HG02763 (cell line): Measurements from ENCODE around the gene FHIT.

Source experiments
- ATAC-seq: cut with Tn5 transposase; IDR thresholded peaks from one replicate; pipeline ENCODE4 v1.9.1; 2021; ENCODE audit warnings: mild to moderate bottlenecking, moderate library complexity; ENCODE audit not compliant: unreplicated experiment

FHIT gene

DNA sequence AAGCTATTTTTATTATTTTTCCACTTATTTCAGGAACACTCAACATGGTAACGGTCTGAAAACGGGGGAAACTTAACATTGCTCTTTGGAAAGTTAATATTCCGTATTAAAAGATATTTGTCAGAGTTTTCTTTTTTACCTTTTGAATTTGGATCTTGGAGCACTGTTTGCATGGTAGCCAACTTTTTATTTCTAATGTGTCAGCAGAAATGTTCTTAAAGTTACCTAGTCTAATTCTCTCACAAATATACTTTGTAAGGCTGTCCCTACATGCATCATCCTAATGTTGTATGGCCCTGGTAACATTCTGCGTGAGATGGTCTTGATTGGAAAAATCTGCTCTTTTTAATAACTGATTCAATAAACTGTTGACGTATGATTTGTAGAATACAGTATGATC is 719.5 kb downstream of the FHIT start:
- ATAC-seq, result no peak

GRCh38 chr3:60528651-60529050 is 722.6 kb downstream of the FHIT start:
- ATAC-seq, result no peak

DNA sequence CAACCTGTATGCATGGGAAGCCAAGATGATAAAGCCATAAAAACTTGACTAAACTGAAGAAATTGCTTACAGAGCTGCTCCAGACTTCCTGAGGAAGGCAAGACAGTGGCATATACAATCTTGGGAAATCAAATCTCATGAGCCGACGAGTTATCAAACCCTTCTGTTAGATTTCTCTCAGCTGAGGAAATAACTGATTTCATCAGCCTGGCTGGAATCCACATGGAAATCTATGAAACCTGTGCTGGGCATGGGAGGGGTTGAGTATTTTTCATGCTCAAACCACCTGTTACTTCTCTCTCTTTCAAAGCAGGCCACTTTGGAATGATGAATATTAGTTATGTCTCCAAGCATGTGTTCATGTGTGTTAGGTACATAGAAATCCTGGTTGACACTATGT is 727.7 kb downstream of the FHIT start:
- ATAC-seq, result no peak

DNA sequence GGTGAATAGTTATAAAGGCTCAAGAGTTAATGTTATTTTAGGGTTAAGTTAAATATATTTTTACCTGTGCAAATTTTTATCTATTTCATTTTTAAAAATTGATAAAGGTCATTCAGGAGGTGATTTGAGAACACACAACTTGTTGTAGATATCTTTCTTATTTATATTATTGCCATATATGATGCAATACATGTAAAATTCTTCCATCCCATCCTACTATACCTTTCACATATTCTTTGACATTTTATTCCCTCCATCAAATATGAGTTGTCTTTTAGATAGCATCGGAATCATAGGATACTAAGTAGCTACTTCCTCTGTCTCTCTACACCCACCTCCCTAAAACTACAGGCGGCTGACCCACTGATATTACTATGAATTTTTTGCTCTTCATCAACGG is 734.1 kb downstream of the FHIT start:
- no peak for ATAC-seq

DNA sequence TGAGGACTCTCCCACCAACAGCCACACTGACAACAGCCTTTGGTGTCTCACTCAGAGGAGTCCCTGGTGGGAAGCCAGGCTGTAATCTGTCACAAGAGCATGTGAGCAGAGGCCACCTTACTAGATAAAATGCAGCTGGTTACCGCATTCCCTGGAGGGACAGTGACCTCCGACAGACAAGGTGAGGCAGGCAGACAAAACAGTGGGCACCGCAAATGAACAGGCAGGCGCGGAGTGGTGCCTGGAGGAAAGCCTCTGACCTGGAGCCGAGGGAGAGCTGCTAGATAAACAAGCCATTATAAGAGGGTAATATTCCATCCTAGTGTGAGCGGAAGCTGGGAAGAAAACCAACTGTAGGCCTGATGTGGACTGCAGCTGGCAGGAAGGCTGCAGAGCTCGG is 736.4 kb downstream of the FHIT start:
- ATAC-seq, result no peak

- ATAC-seq, result no peak
These were observed 737.1 kb downstream of the FHIT start for GRCh38 chr3:60514085-60514649.

- ATAC-seq, result no peak
These were observed 738.0 kb downstream of the FHIT start for GRCh38 chr3:60513241-60513640.

- no peak for ATAC-seq
These were observed 738.7 kb downstream of the FHIT start for GRCh38 chr3:60512506-60512905.

DNA sequence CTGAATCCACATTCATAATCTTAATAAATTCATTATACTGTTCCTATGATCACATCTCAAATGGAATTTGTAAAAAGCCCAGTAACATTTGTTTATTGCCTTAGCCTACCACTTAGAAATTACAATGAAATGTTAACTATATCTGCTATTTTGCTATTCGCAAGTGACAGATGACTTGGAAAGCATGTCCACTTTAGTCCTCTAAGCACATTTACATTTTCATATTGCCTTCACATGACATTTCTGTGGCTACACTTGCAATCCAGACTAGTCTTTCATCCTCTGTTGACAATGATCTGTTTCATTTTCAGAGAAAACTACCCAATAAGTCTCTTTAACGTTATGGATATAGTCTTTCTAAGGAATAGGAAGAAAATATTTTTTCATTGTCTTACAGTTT is 741.8 kb downstream of the FHIT start:
- ATAC-seq, result no peak

GRCh38 chr3:60504827-60505457 is 746.3 kb downstream of the FHIT start:
- no peak for ATAC-seq

GRCh38 chr3:60501314-60501713 is 749.9 kb downstream of the FHIT start:
- no peak for ATAC-seq

DNA sequence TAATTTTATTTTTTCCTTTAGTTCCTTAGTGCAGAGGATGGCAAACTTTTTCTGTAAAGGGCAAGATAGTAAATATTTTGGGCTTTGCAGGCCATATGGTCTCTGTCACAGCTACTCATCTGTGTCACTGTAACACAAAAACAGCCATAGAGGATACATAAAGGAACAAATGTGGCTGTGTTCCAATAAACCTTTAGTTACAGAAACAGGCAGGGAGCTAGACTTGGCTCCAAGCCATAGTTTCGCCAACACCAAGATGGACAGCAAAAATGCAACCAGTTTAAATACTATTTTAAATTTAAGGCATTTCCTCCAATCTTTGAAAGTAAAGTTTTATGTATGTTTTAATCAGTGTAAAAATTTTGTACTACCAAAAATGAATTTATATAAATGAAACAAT is 753.4 kb downstream of the FHIT start:
- ATAC-seq, result no peak

DNA sequence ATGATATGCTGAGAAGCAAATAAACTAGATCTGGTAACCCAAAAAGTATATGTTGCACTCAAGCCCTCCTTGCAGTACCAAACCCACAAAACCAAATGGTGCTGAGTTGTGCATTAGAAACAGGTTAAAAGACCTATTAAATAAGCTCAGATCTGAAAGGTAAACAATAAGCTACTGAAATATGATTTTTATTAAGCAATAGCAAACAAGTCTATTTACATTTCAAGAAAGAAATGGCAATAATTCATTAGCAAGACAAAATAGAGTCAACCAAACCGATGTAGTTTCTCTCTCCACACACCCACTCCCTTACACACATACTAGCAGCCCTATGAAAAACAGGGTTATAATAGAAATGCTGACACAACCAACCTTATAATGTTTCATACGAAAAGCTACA is 760.3 kb downstream of the FHIT start:
- no peak for ATAC-seq

GRCh38 chr3:60475096-60475495 is 776.2 kb downstream of the FHIT start:
- no peak for ATAC-seq

DNA sequence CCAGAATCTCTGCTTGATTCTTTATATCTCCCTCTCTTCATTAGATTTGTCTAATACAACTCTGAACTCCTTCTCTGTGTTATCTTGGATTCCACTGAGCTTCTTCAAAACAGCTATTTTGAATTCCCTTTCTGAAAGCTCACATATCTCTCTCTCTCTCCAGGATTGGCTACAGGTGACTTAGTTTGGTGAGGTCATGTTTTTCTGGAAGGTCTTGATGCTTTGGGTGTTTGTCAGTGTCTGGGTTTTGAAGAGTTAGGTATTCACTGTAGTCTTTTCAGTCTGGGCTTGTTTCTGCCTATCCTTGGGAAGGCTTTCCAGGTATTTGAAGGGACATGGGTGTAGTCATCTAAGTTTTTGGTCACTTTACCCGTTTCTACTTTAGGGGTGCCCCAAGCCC is 781.8 kb downstream of the FHIT start:
- no peak for ATAC-seq

- no peak for ATAC-seq
These were observed 787.6 kb downstream of the FHIT start for GRCh38 chr3:60463685-60464084.

DNA sequence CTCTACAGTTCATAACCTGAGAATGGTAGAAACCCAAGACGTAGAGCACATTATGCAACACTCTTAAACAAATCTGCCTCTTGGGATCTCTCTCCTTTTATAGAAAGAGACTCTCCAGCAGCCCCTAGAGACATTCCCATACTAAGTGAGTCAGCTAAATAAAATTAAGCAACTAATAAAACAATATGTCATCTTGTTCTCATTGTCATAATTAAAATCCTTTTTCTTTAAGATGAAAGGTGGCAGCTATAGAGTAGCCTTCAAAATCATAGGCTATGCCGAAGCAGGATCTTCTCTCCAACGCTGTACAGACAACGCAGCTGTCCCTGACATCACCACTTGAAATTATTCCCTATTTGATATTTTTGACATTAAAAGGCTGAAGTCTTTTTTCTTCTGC is 790.0 kb downstream of the FHIT start:
- ATAC-seq, result no peak

GRCh38 chr3:60456180-60456579 is 795.1 kb downstream of the FHIT start:
- no peak for ATAC-seq

GRCh38 chr3:60453326-60453725 is 797.9 kb downstream of the FHIT start:
- ATAC-seq, result no peak

DNA sequence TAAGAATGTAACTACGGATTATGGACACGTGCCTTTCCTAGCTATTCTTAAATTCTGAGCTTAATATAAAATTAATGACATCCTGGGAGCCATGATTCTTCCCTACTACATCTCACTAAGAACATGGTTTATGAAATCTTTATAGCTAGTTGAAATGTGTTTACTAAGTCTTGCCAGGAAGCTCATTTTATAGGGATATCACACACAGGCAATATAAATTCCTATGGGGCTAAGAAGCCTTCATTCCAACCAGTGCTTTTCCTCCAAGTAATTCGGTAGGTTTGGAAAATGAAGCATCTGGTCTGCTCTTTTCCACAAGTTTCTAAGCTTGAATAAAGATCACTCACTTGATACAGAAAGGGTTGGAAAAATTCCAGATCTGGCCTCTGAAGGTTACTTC is 802.6 kb downstream of the FHIT start:
- ATAC-seq, result no peak

DNA sequence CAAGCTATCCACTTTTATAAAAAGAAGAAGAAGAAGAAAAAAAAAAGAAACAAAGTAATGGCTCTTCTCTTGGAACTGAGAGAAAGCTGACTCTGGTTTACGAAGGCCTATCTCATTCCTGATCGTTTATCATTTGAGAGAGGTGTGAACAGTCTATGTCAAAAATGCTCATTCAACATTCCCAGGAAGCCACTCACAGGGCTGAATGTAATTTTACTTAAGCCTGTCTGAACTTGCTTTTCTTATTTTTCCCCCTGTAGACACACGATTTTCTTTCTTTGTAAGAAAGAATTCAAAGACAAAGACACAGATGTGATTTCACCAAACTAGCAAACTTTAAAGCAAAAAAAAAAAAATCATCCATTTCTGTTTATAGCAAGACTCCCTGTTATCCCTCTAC is 805.8 kb downstream of the FHIT start:
- no peak for ATAC-seq

DNA sequence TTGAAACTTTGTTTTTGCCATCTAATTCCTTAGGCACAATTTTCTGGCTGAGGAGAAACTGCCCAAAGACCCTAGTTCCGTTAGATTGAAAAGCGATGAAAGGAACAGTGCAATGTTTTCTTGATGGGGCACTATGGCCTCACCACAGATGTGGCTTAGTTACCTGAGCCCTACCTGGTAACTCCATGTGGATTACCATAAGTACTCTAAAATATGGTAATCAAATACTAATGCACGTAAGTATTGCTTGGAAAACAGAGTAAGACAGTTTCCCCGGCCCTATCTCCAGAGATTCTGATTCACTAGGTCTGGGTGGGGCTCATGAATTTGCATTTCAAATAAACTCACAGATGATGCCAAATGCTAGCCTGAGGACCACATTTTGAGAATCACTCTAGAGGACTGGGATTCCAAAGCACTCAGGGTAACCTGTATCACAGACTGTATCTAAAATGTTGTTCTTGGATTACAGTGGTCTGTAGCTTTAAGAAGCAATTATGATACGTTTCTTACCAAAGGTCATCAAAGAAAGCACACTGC is 806.3 kb downstream of the FHIT start:
- ATAC-seq, result no peak

GRCh38 chr3:60440869-60441268 is 810.4 kb downstream of the FHIT start:
- ATAC-seq, result no peak
